ENCODE measurements around the gene BRD4.

The BRD4 gene

DNA sequence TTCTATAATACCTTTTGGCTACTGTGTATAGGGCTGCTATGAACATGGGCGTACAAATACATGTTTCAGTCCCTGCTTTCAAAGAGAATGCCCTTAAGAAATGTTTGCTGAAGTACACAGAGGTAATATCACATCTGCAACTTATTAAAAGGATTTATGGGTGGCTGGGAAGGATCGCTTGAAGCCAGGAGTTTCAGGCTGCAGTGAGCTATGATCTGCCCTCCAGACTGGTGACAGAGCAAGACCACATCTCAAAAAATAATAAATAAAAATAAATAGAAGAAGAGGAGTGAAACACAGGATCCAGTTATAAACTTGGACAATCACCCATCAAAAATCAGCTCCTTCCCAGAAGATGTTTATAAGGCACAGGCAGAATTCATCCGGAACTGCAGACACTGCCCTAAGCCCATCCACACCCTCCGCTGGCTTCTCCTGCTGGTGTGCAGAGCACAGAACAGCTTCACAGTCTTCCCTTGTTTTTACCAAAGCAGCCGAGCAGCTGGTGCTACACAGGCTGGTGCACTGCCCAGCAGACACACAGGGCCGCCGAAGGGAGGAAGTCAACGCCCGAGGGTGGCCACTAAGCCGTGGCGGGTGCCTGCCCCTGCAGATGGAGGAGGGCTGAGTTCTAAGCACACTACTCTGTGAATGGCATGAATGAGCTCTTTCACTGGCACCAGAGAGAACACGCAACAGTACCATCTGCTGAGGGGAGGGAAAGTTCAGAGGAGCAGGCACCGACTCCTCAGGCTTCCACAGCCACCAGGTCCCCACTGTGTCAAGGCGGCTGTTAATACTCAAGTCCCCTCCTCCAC is 44.0 kb downstream of the BRD4 start:
- DNase-seq = no peak

GRCh38 chr19:15287496-15287895 is 44.8 kb downstream of the BRD4 start:
- peak in 1 of 5 donors; percentile 40 for DNase-seq

- no peak for DNase-seq
Measured at GRCh38 chr19:15286688-15287365, 45.5 kb downstream of the BRD4 start.

DNA sequence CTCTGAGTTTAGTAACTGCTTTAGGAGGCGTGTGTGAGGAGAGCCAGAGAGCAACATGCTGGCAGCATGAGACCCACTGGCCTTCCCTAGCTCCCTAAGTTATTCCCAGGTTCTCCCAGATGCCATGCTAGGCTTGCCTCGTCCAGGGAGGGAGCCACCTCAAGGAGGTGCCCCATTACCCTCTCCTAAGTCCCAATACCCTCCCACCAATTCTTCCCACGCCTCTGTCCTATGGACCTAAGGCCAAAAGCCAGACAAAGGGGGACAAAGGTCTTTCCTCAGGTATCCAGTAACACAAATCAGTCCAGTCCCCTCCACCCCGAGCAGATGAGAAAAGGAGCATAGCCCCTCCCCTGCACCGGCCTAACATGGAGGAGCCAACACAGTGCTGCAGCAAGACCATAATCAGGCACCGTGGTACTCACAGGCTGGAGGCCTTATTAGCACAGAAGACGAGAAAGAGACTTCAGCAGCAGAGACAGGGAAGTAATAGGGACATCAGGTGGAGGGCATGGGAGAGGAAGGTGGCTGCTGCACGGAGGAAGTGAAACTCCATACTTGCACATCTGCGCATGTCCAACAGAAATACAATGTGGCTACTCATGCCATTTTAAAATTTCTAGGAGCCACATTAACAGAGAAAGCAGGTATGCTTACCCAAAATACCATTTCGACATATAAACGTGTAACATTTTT is 46.3 kb downstream of the BRD4 start:
- DNase-seq = no peak

DNA sequence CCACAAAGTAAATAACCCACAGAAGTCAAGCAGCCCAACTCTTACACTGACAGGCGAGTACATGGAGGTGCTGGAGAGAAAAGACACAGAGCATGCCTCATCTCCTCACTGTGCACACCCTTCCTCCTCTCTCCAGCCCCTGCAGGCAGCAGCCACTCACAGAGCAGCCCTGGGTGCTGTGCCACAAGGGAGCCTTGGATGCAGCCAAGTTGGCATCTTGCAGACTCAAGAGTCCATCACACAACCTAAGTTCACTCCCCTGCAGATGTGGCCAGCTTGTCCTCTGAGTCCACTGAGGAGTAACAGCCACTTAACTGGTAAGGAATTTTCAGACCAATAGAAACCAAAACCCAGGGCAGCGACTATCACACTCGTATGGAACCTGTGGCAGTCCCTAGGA is 47.4 kb downstream of the BRD4 start:
- DNase-seq = no peak

- no peak for DNase-seq
Measured at GRCh38 chr19:15284091-15284490, 48.2 kb downstream of the BRD4 start.

DNA sequence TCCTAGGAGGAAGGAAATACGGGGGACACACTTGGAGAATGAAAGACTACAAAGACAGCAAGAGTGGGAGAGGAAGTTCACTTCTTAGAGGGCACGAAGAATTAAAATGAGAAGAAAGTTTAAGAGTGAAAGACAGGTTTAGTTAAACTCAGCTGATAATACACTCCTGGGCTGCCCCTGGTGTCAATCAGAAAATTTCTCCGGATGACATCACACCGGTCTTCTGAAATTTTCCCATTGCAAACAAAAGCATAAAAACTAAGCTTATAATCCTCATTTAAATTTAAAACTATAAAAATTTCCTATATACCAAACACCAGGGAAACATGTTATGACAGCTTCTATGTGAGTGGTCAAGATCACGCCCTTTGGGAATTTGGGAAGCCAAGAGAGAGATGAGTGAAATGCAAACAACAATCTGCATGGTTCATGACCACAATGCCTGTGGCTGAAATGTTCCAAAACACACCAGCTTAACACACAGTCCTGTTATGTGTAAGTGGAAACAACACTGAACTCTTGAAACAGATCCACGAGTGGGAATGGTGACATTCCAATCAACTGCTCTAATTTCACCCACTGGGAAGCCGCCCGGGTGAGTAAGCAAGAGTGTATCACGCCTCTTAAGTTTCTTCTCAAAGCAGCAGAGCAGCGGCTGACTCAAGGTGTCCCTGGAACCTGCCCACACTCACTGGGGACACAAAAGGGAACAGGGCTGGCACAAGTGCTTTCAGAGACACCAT is 49.0 kb downstream of the BRD4 start:
- no peak for DNase-seq

DNA sequence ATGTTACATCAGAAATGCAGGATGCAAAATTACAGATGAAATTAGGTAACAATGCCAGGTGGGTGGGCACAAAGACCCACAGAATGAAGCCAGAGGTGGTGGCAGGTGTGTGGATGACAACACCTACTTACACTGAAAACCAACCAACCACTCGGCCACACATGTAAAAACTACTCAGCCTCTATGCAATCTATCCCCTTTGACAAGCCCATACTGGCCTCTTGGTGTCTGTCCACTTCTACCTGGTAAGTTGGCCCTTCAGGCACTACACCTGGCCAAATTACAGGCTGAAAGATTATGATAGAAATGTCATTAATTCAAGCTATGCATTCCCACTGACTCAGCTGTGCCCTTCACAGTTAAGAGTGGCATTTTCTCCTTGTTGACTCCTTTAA is 50.0 kb downstream of the BRD4 start:
- no peak for DNase-seq

- DNase-seq = peak in 1 of 5 donors; percentile 26
Measured at GRCh38 chr19:15280915-15281683, 51.2 kb downstream of the BRD4 start.

DNA sequence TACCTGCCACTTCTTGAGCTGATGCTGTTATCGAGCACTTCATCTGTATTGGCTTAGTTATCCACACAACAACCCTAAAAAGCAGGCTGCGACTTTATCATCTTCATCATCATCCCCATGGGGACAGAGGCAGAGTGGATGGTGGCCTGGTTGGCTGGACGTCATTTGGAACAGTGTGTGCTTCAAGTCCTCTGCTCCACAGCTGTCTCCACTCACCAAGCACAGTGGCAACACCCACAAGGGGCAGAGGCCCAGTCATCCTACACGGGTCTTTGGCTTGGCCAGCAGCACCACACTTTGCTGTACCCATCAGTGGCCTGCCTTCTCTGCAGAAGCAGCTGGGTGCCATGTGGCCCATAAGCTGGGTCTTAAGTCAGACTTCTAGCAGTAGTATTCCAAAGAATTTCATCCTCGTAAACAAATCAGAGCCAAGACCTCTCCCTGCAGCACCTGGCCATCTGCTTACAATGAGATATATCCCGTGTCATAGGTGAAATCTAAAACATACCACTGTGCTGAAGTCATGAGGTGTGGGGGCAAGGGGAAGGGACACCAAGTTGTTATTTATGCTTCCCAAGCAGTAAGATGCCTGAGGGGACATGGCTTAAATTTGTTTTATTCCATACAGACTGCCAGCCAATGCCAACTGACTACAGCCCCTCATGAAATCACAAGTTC is 52.2 kb downstream of the BRD4 start:
- no peak for DNase-seq

- no peak for DNase-seq
Measured at GRCh38 chr19:15279326-15279904, 52.9 kb downstream of the BRD4 start.

DNA sequence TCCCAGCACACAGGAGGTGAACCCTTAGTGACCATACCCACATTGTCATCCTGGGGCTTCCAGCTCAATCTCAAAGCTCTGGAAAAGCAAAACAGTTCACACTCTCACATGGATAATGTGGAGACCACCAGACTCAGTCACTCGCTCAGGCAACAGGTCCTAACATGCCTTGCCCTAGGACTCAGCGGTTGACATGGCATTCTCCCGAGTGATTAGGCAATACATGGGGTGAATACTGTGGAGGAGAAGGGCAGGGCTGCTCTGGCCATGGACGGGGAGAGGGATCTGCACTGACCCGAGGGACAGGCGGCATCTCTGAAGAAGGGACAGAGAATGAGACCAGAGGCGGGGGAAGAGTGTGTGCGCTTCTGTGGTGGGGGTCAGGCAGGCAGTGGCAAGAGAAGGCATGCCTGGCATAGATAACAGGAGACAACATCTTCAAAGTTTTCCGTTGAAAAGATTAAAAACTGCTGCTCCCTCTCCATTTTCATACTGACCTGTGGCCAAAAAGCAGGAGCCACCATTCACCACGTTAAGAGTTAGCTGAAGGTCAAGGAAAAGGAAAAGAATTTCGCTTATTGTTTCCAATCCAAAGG is 55.6 kb downstream of the BRD4 start:
- DNase-seq = no peak

- DNase-seq = no peak
Measured at GRCh38 chr19:15274477-15274876, 57.9 kb downstream of the BRD4 start.

DNA sequence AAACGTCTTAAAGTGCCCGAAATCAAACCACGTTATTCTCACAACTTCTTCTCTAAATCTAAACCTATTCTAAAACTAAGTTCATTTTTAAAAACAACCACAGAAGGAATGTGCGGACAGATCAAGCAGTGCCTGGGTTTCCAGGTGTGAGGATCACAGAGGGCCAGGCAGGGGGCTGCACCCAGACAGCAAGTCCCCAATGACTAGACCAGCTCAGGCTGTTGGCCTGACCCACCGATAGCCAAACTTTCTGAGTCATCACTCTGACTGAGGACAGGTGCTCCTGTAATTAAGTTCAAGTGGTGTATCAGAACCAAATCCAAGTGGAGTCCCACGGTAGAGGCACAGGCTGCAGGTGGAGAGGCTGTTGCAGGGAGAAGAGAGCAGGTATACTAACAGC is 62.5 kb downstream of the BRD4 start:
- no peak for DNase-seq

GRCh38 chr19:15268928-15269253 is 63.4 kb downstream of the BRD4 start:
- DNase-seq = no peak

- DNase-seq = no peak
Measured at GRCh38 chr19:15268192-15268927, 64.0 kb downstream of the BRD4 start.

- no peak for DNase-seq
Measured at GRCh38 chr19:15266683-15267082, 65.7 kb downstream of the BRD4 start.

DNA sequence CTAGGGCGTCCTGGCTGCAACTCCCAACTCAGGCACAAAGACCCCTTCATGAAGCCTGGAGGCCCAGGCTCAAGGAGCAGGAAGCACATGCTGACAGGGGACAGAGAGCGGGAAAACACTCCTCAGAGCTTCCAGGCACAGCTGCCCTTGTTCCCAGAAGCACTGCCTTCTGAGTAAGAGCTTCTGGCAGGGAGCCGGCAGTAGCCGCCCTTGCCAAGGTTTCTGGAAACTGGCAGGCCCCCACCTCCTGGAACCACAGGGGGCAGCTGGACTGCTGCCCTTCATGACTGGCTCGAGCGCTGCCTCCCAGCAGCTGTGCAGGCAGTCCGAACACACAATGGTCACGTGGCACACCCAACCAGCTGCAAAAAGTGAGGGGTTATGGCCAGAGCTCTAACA is 66.5 kb downstream of the BRD4 start:
- DNase-seq = no peak

- no peak for DNase-seq
Measured at GRCh38 chr19:15265214-15265849, 67.0 kb downstream of the BRD4 start.

GRCh38 chr19:15264933-15265206 is 67.5 kb downstream of the BRD4 start:
- DNase-seq = no peak
